ENCODE results near the gene KIFC3.

DNA sequence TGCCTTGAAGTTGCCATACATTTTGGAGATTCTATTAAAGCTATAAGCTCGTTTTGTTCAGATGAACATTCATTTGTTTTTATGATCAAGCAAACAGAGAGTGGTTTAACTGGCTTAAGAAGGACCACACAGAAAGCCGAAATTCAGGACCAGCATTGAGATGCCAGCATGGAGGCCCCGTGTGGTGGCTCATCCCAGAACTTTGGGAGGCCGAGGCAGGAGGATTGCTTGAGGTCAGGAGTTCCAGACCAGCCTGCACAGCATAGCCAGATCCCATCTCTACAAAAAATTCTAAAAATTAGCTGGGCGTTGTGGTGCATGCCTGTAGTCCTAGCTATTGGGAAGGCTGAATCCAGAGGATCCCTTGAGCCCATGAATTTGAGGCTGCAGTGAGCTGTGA, 45.9 kb upstream of the KIFC3 start:
- TF ChIP-seq CTCF (IDR thresholded peaks at IDR 0.05; ENCODE audit: low read depth, low read length) (no peak), EZH2phosphoT487 (IDR thresholded peaks at IDR 0.05; ENCODE audit: low read depth) (no peak)

All from OCI-LY3 (cell line).